Stimulated activated effector memory CD8-positive, alpha-beta T cell treated with anti-CD3 and anti-CD28 coated beads, Interleukin-12 subunit alpha, Interleukin-12 subunit beta, amount 100 ng/mL, for 72 hours (primary cell): ENCODE results near the gene ZNF593OS.

ENCODE experiments used
- ATAC-seq: fragments of 150-1000 bp; cut with Tn5 transposase; 2 replicates; pipeline ENCODE4 v1.10.0; 2021
- DNase-seq, 2 donors: peaks; one replicate each; pipeline ENCODE4 v3.0.0; 2021 to 2022; ENCODE audit warnings: low spot score in 2 of 2
- H3K27ac Mint-ChIP-seq: one replicate; pipeline ENCODE4 v1.8.0; 2022; ENCODE audit warnings: mild to moderate bottlenecking, mixed read lengths
- H3K36me3 Mint-ChIP-seq: one replicate; pipeline ENCODE4 v1.8.0; 2022; ENCODE audit warnings: mild to moderate bottlenecking, mixed read lengths
- H3K4me1 Mint-ChIP-seq: one replicate; pipeline ENCODE4 v1.8.0; 2022; ENCODE audit warnings: mixed read lengths
- H3K4me3 Mint-ChIP-seq: one replicate; pipeline ENCODE4 v1.8.0; 2022; ENCODE audit warnings: mild to moderate bottlenecking, mixed read lengths
- H3K9me3 Mint-ChIP-seq: one replicate; pipeline ENCODE4 v1.8.0; 2022; ENCODE audit warnings: mixed read lengths

Gene ZNF593OS

DNA sequence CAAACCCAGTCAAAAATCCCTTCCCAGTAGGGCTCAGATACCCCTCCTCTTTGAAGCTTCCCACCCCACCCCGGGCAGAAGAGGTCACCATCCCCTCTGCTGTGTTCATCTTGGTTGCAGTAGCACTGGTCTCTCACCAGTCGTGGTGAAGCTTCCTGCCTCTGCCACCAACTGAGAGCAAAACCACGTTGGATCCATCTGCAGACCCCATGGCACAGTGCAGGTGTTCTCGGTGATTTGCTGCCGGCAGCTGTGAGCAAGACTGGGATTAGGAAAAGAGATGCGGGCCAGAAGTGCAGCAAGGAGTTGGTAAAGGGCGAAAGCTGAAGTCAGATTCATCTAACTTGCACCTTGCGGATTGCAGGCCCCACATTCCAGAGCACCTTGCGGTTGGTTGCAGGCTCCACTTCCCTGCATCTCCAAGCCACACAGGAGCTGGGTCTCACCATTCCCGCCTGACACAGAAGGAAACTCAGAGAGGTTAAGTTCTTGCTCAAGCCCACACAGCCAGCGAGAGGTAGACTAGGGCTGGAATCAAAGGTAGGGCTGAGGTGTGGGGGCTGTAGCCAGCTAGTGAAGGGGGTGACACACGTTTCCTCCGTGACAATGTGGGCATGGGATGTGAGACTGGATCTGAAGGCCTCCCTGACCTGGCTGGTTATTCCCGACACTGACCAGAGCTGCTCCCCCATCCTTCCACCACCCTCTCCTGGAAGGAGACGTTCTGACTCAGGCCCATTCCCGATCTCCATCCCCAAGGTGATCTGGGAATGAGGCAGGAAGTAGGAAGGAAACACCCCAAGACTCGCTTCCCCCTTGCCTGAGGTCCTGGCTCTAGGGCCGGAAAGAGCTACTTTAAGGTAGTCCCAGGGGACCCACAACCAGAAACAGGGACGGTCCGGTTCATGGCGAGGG is 16.0 kb downstream of the ZNF593OS start:
- no peak for DNase-seq
- no peak overlapping the region for H3K4me3 Mint-ChIP-seq
- no peaks in the 10 kb centered on the region for H3K4me1 Mint-ChIP-seq
- H3K36me3 Mint-ChIP-seq: no peaks in the 10 kb centered on the region
- ATAC-seq: no peak
- H3K27ac Mint-ChIP-seq: no peak overlapping the region
- H3K9me3 Mint-ChIP-seq: no peaks in the 10 kb centered on the region

DNA sequence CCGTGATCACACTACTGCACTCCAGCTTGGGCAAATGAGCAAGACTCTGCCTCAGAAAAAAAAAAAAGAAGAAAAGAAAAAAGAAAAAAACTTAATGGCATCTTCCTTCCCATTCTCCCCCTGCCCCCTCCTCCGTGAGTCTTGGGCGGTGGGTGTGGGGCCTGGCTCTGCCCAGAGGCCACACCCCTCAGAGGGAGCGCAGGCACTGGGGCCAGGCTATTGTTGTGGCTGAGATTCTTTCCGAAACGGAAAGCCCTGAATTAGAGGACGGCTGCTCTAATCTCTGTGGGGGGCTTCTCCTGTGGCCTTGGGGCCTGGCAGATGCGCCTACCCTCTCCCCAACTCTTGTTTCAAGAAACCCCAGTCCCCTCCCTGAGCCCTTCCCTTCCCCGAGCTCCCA is 16.9 kb downstream of the ZNF593OS start:
- no peaks in the 10 kb centered on the region for H3K36me3 Mint-ChIP-seq
- H3K9me3 Mint-ChIP-seq: no peaks in the 10 kb centered on the region
- no peak overlapping the region for H3K4me3 Mint-ChIP-seq
- DNase-seq: no peak
- H3K4me1 Mint-ChIP-seq: no peaks in the 10 kb centered on the region
- no peak overlapping the region for H3K27ac Mint-ChIP-seq
- ATAC-seq: no peak

DNA sequence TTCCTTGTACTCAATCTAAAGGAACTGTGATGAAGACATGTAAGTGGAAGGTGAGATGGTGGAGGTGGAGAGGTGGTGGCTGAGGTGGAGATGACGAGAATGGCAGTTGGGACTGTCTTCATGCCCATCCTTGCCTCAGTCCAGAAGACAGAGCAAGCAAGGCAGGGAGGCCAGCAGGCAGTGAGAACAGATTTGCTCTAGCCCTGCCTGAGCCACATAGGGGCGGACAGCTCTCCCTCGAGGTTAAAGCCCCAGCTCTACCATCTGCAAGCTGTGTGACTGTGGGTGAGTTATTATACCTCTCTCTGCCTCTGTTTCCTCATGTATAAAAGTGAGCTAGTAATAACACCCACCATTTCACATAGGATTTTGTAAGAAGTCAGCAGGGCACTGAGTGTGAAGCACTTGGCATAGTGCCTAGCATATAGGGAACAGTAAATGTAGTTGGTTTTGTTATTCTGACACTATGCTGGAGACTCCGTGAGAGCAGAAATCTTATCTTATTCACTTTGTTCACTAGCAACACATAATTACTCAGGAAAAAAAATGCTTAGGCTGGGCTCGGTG is 17.6 kb downstream of the ZNF593OS start:
- no peak for ATAC-seq
- Mint-ChIP-seq H3K36me3 (no peaks in the 10 kb centered on the region), H3K4me3 (no peak overlapping the region), H3K9me3 (no peaks in the 10 kb centered on the region), H3K4me1 (no peaks in the 10 kb centered on the region), H3K27ac (no peak overlapping the region)
- DNase-seq: no peak

DNA sequence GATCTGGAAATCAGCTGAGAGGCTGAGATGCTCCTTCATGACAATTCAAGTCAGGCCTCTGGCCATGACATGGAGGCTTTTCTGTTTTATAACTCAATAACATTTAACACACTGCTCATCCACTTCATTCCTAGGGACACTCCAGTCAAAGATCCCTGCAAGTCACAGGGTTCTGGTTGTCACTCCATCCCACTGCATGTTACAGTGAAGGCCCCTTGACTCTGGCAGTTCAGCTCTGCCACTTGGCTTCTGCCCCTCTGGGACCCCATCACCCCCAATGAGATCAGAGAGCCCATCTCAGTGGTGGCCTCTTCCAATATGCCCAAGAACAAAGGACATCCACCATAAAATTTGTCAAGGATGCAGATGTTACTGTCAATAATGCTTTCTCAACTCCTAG is 22.7 kb downstream of the ZNF593OS start:
- H3K36me3 Mint-ChIP-seq: peaks cover 5% of the 10 kb centered on the region
- H3K4me1 Mint-ChIP-seq: peaks cover 5% of the 10 kb centered on the region
- H3K9me3 Mint-ChIP-seq: no peaks in the 10 kb centered on the region
- no peak for ATAC-seq
- no peak overlapping the region for H3K4me3 Mint-ChIP-seq
- no peak for DNase-seq
- H3K27ac Mint-ChIP-seq: no peak overlapping the region

DNA sequence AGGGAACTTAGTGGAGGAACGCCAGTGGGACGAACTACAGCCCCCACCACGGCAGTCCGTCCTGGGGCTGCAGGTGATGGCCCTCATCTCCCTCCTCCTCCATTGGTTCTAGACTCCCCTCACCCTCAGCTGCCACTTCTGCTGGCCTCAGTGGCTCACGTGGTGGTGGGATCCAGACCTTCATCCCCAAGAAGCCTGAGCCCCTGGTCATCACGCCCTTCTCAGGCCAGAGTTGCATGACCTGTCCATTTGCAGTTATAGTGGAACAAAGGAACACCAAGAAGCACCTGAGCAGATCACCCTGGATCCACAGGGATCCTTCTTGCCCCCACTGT is 25.7 kb downstream of the ZNF593OS start:
- no peak for ATAC-seq
- H3K4me3 Mint-ChIP-seq: no peak overlapping the region
- H3K9me3 Mint-ChIP-seq: no peaks in the 10 kb centered on the region
- no peak overlapping the region for H3K27ac Mint-ChIP-seq
- H3K4me1 Mint-ChIP-seq: peaks cover 5% of the 10 kb centered on the region
- DNase-seq: no peak
- H3K36me3 Mint-ChIP-seq: peaks cover 5% of the 10 kb centered on the region

DNA sequence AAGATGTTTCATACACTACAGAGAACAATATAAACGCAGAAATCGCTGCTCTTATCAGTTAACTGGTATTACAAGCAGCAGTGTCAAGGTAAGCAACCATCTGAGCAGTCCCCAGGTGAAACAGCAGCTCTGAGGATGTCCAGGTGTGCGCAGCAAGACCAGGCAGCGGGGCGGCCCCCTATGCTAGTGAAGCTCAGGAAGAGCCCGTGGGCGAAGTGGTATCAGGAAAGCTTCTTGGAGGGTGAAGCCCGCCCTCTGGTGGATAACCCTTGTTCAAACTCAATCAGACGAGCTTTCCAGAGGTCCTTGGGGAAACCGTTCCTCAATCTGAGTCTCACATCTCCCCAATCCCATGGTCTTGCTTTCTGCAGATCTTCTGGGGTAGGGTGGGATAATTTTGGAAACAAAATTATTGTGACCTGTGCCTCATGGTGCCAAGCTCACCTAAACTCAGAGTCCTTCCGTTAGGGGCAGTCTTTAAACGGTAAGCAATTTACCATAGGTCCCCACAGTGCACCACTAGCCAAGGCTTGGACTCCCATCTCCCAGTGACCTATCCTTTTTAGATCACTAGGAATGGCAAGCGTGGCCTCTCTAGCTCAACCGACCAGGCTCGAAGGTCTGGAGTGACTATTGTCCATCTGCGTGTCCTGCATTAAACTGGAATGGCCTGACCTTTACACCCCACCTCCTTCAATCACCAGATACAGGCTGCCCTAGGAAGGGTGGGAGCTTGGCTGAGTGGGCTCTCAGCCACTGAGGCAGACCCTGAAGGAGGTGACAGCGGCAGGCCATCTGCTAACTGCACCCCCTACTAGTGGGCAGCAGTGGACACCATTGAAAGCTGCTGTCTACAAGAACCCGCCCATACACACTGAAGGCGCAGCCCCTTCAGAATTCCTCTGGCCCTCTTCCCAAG is 26.3 kb downstream of the ZNF593OS start:
- ATAC-seq (peak; percentile 86), DNase-seq (peak; percentile 56 to 79)
- H3K9me3 Mint-ChIP-seq: no peaks in the 10 kb centered on the region
- no peak overlapping the region for H3K27ac Mint-ChIP-seq
- no peak overlapping the region for H3K4me3 Mint-ChIP-seq
- H3K4me1 Mint-ChIP-seq: peaks cover 5% of the 10 kb centered on the region
- H3K36me3 Mint-ChIP-seq: peaks cover 5% of the 10 kb centered on the region

DNA sequence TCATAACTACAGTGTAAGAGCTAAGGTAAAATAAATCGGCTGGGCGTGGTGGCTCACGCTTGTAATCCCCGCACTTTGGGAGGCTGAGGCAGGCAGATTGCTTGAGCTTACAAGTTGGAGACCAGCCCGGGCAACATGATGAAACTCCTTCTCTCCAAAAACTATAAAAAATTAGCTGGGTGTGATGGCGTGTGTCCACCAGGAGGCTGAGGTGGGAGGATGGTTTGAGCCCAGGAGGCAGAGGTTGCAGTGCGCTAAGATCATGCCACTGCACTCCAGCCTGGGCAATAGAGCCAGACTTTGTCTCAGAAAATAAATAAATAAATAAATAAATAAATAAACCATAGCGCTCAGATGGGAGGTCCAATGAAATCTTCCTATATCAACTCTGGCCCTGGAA is 29.5 kb downstream of the ZNF593OS start:
- Mint-ChIP-seq H3K4me1 (peaks cover 11% of the 10 kb centered on the region), H3K4me3 (no peak overlapping the region), H3K36me3 (no peaks in the 10 kb centered on the region), H3K9me3 (no peaks in the 10 kb centered on the region), H3K27ac (no peak overlapping the region)
- no peak for ATAC-seq
- DNase-seq: no peak

DNA sequence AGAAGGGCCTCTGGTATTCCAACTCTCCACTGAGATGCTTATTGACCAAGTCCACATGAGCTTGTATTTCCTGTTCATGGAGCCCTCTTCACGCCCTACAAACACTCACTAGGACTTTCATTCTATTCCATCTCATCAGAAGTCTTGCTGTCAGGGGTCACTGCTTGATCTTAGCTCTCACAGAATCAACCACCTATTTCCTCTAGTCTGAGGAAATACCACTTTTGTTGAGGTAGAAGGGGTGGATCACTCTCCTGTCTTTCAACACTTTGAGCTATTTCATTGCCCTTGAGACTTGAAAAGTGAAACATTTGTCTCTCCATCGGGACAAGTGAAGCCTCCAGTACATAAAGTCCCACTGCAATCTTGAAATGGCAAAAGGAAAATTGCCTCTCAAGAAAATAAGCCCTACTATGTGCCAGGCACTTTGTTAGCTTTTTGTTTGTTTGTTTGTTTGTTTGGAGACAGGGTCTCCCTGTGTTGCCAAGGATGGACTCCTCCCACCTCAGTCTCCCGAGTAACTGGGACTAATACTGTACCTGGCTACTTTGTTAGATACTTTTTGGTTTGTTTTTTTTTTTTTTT is 32.6 kb downstream of the ZNF593OS start:
- Mint-ChIP-seq H3K4me1 (peaks cover 6% of the 10 kb centered on the region), H3K4me3 (no peak overlapping the region), H3K9me3 (no peaks in the 10 kb centered on the region), H3K36me3 (no peaks in the 10 kb centered on the region), H3K27ac (no peak overlapping the region)
- no peak for ATAC-seq
- no peak for DNase-seq

DNA sequence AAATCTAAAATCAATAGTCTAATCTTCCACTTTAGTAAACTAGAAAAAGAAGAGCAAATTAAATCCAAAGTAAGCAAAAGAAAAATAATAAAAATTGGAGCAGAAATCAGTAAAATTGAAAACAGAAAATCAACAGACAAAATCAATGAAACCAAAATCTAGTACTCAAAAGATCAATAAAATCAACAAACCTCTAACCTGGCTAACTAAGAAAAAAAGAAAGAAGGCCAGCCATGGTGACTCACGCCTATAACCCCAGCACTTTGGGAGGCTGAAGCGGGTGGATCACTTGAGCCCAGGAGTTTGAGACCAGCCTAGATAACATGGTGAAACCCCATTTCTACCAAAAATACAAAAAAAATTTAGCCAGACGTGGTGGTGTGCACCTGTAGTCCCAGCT is 37.2 kb downstream of the ZNF593OS start:
- Mint-ChIP-seq H3K9me3 (no peaks in the 10 kb centered on the region), H3K4me1 (peaks cover 6% of the 10 kb centered on the region), H3K4me3 (no peak overlapping the region)

DNA sequence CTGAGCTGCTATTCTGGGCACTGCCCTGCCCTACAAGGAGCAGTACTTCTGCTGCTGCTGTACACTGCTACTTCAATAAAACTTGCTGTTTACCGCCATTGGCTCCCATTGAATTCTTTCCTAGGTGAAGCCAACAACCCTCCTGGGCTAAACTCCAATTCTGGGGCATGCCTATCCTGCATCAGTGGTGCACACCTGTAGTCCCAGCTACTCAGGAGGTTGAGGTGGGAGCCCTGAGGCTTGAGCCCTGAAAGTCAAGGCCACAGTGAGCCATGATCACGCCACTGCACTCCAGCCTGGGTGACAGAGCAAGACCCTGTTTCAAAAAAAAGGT is 38.8 kb downstream of the ZNF593OS start:
- H3K4me1 Mint-ChIP-seq: peaks cover 4% of the 10 kb centered on the region
- H3K4me3 Mint-ChIP-seq: no peak overlapping the region
- H3K36me3 Mint-ChIP-seq: no peaks in the 10 kb centered on the region
- no peak overlapping the region for H3K27ac Mint-ChIP-seq
- ATAC-seq: no peak
- DNase-seq: no peak
- no peaks in the 10 kb centered on the region for H3K9me3 Mint-ChIP-seq

More for the DNA sequence above, 37.2 kb downstream of the ZNF593OS start:
- Mint-ChIP-seq H3K27ac (no peak overlapping the region), H3K36me3 (no peaks in the 10 kb centered on the region)
- no peak for ATAC-seq
- no peak for DNase-seq

DNA sequence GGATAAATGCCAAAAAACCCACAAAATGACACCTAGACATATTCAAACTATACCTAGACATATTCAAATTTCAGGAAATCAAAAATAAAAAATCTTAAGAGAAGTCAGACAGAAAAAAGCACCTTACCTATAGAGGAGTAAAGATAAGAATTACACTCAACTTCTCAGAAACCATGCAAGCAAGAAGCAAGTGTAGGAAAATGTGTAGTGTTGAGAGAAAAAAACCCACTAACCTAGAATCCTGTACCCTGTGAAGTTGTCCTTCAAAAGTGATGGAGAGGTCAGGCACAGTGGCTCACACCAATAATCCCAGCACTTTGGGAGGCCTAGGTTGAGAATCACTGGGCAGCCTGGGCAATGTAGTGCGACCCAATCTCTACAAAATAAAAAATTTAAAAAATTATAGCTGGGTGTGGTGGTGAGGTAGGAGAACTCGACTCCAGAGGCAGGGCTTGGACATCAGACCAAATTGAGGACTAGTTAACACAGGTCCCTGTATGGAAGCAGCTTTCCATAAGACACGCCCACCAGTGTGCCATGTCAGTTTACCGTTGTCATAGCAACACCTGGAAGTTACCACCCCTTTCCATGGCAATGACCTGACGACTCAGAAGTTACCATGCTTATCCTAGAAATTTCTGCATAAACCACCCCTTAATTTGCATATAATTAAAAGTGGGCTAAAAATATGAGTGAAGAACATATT is 39.4 kb downstream of the ZNF593OS start:
- ATAC-seq: no peak
- no peak overlapping the region for H3K27ac Mint-ChIP-seq
- H3K36me3 Mint-ChIP-seq: no peaks in the 10 kb centered on the region
- H3K9me3 Mint-ChIP-seq: no peaks in the 10 kb centered on the region
- H3K4me3 Mint-ChIP-seq: no peak overlapping the region
- peaks cover 9% of the 10 kb centered on the region for H3K4me1 Mint-ChIP-seq
- DNase-seq: no peak

DNA sequence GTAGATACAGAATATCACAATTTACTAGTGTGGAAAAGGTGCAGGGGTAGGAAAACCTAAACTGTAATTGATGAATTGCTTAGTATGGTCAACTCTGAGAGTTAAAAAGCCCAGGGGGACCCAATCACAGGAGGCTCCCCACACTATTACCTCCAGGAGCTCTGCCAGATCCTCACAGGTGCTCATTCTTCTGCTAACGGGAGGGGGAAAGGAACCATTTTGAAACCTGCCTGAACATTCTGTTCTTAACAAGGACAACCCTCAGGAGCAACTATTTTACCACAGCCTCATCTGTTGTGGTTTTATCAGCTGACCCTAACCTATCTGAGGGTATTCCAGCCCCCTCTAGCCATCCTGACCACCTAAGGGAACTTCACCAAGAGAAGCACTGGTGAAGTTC is 40.9 kb downstream of the ZNF593OS start:
- no peaks in the 10 kb centered on the region for H3K9me3 Mint-ChIP-seq
- no peak overlapping the region for H3K4me3 Mint-ChIP-seq
- H3K27ac Mint-ChIP-seq: no peak overlapping the region
- H3K4me1 Mint-ChIP-seq: peaks cover 19% of the 10 kb centered on the region
- no peak for ATAC-seq
- peaks cover 7% of the 10 kb centered on the region for H3K36me3 Mint-ChIP-seq
- no peak for DNase-seq

DNA sequence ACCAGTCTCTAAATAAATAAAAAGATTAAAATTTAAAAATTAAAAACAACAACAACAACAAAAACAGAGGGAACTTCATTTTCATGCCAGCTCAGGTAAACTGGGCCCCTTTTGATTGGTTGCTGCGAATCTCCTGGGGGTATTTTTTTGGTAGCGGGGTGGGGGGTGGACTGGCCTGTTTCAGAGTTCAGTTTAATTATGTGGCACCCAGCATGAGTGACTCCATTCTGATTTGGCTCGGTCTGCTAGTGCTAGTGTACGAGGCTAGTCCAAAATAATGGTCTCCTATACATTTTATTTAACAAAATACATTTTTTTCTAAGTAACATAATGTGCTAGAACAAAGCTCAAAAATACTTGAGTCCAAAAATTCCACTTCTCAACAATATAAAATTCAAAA is 41.9 kb downstream of the ZNF593OS start:
- peaks cover 7% of the 10 kb centered on the region for H3K36me3 Mint-ChIP-seq
- peaks cover 19% of the 10 kb centered on the region for H3K4me1 Mint-ChIP-seq
- ATAC-seq: no peak
- H3K9me3 Mint-ChIP-seq: no peaks in the 10 kb centered on the region
- no peak for DNase-seq
- H3K27ac Mint-ChIP-seq: no peak overlapping the region
- H3K4me3 Mint-ChIP-seq: no peak overlapping the region

DNA sequence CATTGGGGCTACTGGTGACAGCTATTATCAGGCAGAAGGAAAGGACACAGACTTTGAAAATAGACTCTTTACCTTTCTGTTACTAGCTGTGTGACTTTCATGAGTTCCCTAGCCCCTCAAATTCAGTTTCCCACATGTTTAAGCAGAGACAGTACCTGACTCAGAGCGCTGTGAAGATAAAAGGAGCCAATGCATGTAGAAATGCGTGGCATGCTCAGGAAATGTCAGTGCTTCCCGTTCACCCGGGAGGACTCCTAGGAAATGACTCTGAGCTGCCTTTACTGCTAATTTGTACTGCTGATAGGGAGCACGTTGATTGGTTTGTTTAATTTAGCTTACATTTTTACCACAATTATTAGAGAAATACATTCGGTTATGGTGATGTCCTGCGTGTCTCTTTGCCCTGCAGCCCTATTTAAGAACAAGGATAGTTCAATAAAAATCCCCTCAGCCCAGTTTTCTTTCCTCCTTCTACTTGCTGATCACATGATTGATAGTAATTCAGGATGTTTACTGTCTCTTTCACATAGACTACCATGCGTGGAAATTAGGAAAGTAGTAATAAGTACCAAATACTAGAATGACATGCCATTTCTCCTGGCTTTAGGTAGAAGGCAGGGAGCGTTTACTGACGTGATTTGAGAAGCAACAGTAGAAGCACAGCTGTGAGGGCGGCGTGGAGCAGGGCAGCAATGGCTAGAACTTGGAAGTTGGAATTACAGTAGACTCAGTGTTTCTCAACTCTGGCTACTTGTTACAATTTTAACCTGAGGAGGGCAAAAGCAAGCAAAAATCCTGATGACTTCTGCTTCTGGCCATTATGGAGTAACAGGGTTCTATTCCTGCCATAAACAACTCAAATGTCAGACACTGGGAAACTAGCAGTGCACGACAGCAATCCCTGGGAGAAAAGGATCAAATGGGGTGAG is 44.1 kb downstream of the ZNF593OS start:
- DNase-seq (no peak), ATAC-seq (no peak)
- Mint-ChIP-seq H3K36me3 (peaks cover 25% of the 10 kb centered on the region), H3K27ac (no peak overlapping the region), H3K4me3 (peak overlapping the region; percentile 7), H3K9me3 (no peaks in the 10 kb centered on the region), H3K4me1 (peaks cover 26% of the 10 kb centered on the region)
